Measurements from ENCODE around the gene CAPSL.

GRCh38 chr5:35974570-35974969 is 36.1 kb upstream of the CAPSL start:
- no peak for TF ChIP-seq ZNF551 (CRISPR knock-in tag; IDR thresholded peaks at IDR 0.05)
- no peak for TF ChIP-seq ELK3 (CRISPR knock-in tag; IDR thresholded peaks at IDR 0.05)
- no peak for TF ChIP-seq GABPB2 (CRISPR knock-in tag; conservative IDR thresholded peaks at IDR 0.05)
- no peak for TF ChIP-seq CREB5 (CRISPR knock-in tag; IDR thresholded peaks at IDR 0.05)
